Measurements from ENCODE around the gene TMEM273. TPM values are rescaled to one million over a fixed set of nuclear protein-coding genes. Genes with fewer than 3 reads are reported as not detected.
"Not testable (repeated sequence)": the region's sequence is repeated elsewhere in the genome, so short reads cannot be mapped to it uniquely, and the experiment has no call there.

TMEM273 gene
- total RNA-seq, 1 experiment from 2014 or later = not detected

DNA sequence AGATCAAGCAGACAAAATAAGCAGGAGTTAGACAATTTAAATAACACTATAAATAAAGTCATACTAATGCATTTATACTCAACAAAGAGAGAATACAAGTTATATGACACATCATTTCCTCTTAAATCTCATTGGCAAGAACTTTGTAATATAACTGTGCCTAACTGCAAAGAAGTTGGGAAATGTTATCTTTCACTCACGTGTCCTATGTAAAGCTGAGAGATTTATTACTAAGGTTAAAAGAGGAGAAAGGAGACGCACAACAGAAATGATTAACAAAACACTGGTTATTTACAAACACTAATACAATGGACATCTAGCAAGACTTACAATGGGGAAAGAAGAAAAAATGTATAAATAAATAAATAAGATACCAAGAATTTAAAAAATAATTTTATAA, 12.7 kb upstream of the TMEM273 start (continued):
- TF ChIP-seq, protein P1, sequence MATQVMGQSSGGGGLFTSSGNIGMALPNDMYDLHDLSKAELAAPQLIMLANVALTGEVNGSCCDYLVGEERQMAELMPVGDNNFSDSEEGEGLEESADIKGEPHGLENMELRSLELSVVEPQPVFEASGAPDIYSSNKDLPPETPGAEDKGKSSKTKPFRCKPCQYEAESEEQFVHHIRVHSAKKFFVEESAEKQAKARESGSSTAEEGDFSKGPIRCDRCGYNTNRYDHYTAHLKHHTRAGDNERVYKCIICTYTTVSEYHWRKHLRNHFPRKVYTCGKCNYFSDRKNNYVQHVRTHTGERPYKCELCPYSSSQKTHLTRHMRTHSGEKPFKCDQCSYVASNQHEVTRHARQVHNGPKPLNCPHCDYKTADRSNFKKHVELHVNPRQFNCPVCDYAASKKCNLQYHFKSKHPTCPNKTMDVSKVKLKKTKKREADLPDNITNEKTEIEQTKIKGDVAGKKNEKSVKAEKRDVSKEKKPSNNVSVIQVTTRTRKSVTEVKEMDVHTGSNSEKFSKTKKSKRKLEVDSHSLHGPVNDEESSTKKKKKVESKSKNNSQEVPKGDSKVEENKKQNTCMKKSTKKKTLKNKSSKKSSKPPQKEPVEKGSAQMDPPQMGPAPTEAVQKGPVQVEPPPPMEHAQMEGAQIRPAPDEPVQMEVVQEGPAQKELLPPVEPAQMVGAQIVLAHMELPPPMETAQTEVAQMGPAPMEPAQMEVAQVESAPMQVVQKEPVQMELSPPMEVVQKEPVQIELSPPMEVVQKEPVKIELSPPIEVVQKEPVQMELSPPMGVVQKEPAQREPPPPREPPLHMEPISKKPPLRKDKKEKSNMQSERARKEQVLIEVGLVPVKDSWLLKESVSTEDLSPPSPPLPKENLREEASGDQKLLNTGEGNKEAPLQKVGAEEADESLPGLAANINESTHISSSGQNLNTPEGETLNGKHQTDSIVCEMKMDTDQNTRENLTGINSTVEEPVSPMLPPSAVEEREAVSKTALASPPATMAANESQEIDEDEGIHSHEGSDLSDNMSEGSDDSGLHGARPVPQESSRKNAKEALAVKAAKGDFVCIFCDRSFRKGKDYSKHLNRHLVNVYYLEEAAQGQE (IDR thresholded peaks at IDR 0.05; ENCODE audit: low read depth) = no peak
- TF ChIP-seq JUND (IDR thresholded peaks at IDR 0.05) (no peak), SRF (IDR thresholded peaks at IDR 0.05; ENCODE audit: low read depth) (no peak), TCF7L2 (IDR thresholded peaks at IDR 0.05; ENCODE audit: borderline replicate concordance, extremely low read depth, insufficient read depth, insufficient read length) (no peak)

DNA sequence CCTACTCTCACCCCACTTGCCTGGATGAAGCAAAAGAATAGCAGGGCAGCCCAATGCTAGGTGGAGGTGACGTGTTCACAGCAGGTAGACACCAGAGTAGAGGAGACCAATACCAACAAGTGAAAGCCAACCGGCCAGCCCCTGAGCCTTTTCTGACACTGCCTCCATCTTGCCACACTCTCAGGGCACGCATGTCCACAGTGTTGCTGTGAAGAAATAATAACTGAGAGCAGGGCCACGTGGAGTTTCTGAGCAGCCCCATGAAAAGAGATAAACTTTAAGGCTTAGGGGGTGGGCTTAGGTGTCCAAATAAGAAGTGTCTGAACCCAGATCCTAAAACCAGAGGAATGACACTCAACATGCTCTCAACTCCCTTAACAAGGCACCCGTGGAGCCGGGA, 9.0 kb upstream of the TMEM273 start:
- TF ChIP-seq ZFX (IDR thresholded peaks at IDR 0.05) = no peak
- no peak for TF ChIP-seq CBX3 (IDR thresholded peaks at IDR 0.05; ENCODE audit: low read depth)
- TF ChIP-seq POLR2AphosphoS5 (IDR thresholded peaks at IDR 0.05; ENCODE audit: low read depth, low read length) = no peak
- no peak for TF ChIP-seq POLR2A (IDR thresholded peaks at IDR 0.05; ENCODE audit: borderline replicate concordance, extremely low read depth, insufficient read depth, insufficient read length)
- TF ChIP-seq SIN3A (IDR thresholded peaks at IDR 0.05; ENCODE audit: low read depth) = no peak
- no peak for TF ChIP-seq CEBPB (IDR thresholded peaks at IDR 0.05; ENCODE audit: low read depth)
- TF ChIP-seq, protein P2, sequence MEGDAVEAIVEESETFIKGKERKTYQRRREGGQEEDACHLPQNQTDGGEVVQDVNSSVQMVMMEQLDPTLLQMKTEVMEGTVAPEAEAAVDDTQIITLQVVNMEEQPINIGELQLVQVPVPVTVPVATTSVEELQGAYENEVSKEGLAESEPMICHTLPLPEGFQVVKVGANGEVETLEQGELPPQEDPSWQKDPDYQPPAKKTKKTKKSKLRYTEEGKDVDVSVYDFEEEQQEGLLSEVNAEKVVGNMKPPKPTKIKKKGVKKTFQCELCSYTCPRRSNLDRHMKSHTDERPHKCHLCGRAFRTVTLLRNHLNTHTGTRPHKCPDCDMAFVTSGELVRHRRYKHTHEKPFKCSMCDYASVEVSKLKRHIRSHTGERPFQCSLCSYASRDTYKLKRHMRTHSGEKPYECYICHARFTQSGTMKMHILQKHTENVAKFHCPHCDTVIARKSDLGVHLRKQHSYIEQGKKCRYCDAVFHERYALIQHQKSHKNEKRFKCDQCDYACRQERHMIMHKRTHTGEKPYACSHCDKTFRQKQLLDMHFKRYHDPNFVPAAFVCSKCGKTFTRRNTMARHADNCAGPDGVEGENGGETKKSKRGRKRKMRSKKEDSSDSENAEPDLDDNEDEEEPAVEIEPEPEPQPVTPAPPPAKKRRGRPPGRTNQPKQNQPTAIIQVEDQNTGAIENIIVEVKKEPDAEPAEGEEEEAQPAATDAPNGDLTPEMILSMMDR (IDR thresholded peaks at IDR 0.05 in 2 of 3, conservative IDR thresholded peaks at IDR 0.05 in 1 of 3; ENCODE audit: borderline replicate concordance in 1 of 3, insufficient read depth in 1 of 3, low read depth in 2 of 3, low read length in 2 of 3) = no peak
- no peak for TF ChIP-seq SP1 (IDR thresholded peaks at IDR 0.05; ENCODE audit: low read depth)
- TF ChIP-seq, protein P3, sequence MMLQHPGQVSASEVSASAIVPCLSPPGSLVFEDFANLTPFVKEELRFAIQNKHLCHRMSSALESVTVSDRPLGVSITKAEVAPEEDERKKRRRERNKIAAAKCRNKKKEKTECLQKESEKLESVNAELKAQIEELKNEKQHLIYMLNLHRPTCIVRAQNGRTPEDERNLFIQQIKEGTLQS (IDR thresholded peaks at IDR 0.05) = no peak
- no peak for TF ChIP-seq ZNF274 (IDR thresholded peaks at IDR 0.05; ENCODE audit: low read depth, low read length)
- no peak for TF ChIP-seq RAD21 (IDR thresholded peaks at IDR 0.05; ENCODE audit: low read depth)
- TF ChIP-seq EGR1 (IDR thresholded peaks at IDR 0.05; ENCODE audit: low read depth) = no peak
- TF ChIP-seq, protein P4, sequence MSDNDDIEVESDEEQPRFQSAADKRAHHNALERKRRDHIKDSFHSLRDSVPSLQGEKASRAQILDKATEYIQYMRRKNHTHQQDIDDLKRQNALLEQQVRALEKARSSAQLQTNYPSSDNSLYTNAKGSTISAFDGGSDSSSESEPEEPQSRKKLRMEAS (IDR thresholded peaks at IDR 0.05) = no peak
- Histone ChIP-seq H3K4me1 (ENCODE audit: control insufficient read depth in 1 of 2, insufficient read depth in 2 of 2, low read length in 2 of 2) (no peaks in the 10 kb centered on the region), H3K4me3 (replicated peaks in 1 of 2; ENCODE audit: low read depth in 1 of 2, low read length in 2 of 2) (no peak overlapping the region), H3K36me3 (ENCODE audit: control insufficient read depth in 1 of 2, insufficient read depth in 2 of 2, low read length in 2 of 2) (no peaks in the 10 kb centered on the region), H3K9me2 (ENCODE audit: insufficient read depth) (no peaks in the 10 kb centered on the region), H3K9ac (ENCODE audit: low read length) (no peak overlapping the region), H3K27me3 (ENCODE audit: insufficient read depth, low read length) (peaks cover 33% of the 10 kb centered on the region), H4K20me1 (ENCODE audit: insufficient read depth) (no peaks in the 10 kb centered on the region), H3K27ac (ENCODE audit: low read depth, low read length) (no peak overlapping the region), H3K4me2 (ENCODE audit: low read length) (no peak overlapping the region), H3K9me3 (ENCODE audit: control insufficient read depth in 1 of 2, insufficient read depth in 1 of 2, low read depth in 1 of 2, low read length in 2 of 2) (no peaks in the 10 kb centered on the region), H2AFZ (ENCODE audit: low read depth, low read length, poor library complexity, severe bottlenecking) (no peak overlapping the region), H3K79me2 (ENCODE audit: insufficient read depth, low read length) (no peaks in the 10 kb centered on the region)
- intact Hi-C loops (cut with micrococcal nuclease) = no loop called here
- ChIA-PET RAD21 (ENCODE audit: low non-redundant PET in 1 of 2, low total read pairs in 2 of 2, uncharacterized antibody in 2 of 2, unreplicated experiment in 2 of 2) (no interaction called here), CTCF (no interaction called here), POLR2A (no interaction called here)
- no TSS peak for BruUV-seq (replicated peaks)
- DNase-seq (ENCODE audit: low read depth, low spot score) (no peak), ATAC-seq (no peak)

DNA sequence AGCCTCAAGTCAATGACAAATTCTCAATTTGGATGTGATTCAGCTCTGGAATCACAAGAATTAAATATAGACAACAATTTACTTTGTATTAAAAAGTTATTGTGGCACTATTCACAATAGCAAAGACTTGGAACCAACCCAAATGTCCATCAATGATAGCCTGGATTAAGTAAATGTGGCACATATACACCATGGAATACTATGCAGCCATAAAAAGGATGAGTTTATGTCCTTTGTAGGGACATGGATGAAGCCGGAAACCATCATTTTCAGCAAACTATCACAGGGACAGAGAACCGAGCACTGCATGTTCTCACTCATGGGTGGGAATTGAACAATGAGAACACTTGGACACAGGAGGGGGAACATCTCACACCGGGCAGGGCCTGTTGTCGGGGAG, 7.7 kb upstream of the TMEM273 start:
- H3K4me1 ChIP-seq (ENCODE audit: control insufficient read depth in 1 of 2, insufficient read depth in 2 of 2, low read length in 2 of 2); H3K36me3 ChIP-seq (ENCODE audit: control insufficient read depth in 1 of 2, insufficient read depth in 2 of 2, low read length in 2 of 2); RAD21 ChIA-PET (ENCODE audit: low non-redundant PET in 1 of 2, low total read pairs in 2 of 2, uncharacterized antibody in 2 of 2, unreplicated experiment in 2 of 2); BruUV-seq (replicated peaks); ATAC-seq; DNase-seq (ENCODE audit: low read depth, low spot score); H2AFZ ChIP-seq (ENCODE audit: low read depth, low read length, poor library complexity, severe bottlenecking); H3K79me2 ChIP-seq (ENCODE audit: insufficient read depth, low read length); CTCF ChIA-PET; H4K20me1 ChIP-seq (ENCODE audit: insufficient read depth); intact Hi-C loops (cut with micrococcal nuclease); POLR2A ChIA-PET; H3K9me3 ChIP-seq (ENCODE audit: control insufficient read depth in 1 of 2, insufficient read depth in 1 of 2, low read depth in 1 of 2, low read length in 2 of 2); H3K4me3 ChIP-seq (replicated peaks in 1 of 2; ENCODE audit: low read depth in 1 of 2, low read length in 2 of 2); H3K9ac ChIP-seq (ENCODE audit: low read length); H3K4me2 ChIP-seq (ENCODE audit: low read length); H3K27ac ChIP-seq (ENCODE audit: low read depth, low read length); H3K9me2 ChIP-seq (ENCODE audit: insufficient read depth): not testable (repeated sequence)
- peaks cover 30% of the 10 kb centered on the region for H3K27me3 ChIP-seq (ENCODE audit: insufficient read depth, low read length)
